IPS-NIHi7 (cell line): Measurements from ENCODE around the gene PSAPL1.
A peak's percentile ranks its signal among the peaks of the same experiment; 100 is the strongest.

Experiments used
- DNase-seq: peaks from one replicate; pipeline ENCODE4 v3.0.0; 2012; ENCODE audit warnings: mixed read lengths; ENCODE audit errors: extremely low spot score

The PSAPL1 gene

DNA sequence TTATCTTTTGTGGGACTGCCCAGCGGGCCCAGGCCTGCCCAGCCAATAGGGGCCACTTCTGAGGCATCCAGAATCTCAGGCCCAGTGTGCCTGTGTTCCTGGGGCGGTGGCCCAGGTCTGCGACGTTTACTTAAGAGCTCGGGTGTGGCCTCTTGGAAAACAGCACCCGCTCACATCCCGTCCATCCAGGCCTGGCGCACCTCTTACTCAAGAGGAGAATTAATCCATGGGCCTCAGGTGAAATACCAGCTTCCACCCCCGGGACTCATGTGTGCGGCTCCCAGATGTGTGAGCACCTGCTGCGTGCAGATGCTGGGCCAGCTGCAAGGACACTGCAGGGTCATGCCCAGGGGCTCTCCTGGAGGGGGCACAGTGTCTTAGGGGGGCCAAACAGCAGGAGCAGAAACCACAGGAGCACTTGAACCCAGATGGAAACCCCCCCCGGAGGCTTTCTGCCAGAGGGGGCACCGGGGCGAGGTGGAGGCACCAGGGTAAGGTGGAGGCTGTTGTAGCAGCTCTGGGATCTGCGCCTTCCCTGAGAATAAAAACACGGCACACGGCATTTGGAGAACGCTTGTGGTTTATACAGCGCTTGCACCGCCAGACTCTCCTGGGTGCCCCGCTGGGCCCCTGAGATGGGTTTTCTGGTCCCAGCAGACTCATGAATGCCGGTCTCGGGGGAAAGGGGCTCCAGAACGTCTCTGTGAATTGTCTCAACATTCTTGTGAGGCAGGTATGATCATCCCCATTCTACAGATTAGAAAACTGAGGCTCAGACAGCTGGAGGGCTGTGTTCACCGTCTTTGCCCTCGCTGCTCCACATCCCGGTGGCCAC lies 2.8 kb downstream of the PSAPL1 start:
- no peak for DNase-seq

DNA sequence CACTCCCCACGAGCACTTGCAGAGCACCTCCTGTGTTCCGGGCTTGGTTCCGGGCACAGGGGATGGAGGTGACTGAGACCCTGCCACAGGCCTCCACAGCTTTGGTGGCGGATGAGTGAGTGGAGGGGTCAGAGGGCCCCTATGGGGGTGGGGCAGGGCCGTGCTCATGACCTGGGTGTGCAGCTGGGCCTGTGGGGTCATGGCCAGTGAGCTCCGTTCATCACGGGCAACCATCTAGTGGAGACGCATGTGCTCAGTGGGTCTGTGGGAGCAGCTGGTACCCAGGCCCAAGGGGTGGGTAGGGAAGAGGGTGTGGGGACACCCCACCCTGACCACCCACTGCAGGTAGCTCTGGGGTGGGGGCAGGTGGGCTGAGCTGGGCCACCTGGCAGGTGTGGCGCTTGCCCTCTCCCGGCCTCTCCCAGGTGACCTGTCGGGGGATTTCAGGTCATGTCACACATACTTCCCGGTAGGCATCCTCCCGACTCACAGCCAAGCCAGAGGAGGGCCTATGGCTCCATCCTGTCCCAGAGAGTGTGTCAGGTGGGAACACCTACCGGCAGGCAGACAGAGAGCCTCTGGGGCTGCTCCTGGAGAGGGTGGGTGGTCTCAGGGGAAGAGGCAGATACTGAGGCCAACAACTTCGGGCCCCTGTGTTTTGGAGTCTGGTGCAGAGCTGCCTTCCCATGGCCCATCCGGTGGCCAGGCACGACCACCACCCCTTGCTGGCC lies 3.6 kb downstream of the PSAPL1 start:
- DNase-seq: no peak

DNA sequence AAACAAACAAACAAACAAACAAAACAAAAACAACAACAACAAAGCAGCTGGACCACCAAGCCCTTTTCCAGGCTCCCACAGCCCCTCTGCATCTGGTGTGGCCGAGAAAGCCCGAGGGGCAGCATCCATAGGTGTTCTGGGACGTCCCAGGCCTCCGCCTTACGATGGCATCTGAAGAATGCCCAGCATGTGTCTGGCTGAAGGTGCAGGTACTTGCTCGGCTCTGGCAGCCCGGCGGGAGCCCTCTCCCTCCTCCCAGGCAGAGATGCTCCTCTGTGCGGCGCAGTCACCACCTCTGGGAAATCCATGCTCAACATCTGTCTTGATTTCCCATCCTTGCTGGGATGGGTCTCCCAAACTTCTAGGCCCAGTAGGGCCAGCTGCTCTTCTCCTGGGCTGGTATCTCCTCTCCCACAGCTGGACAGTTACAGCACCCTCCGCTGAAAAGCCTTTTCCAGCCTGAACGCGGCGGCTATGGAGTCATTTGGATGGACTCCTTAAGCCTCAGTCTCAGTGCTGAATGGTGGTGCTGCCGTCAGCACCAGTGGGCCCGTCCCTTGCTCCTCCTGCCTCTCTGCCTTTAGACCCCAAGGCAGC lies 4.3 kb downstream of the PSAPL1 start:
- DNase-seq: peak; percentile 64

DNA sequence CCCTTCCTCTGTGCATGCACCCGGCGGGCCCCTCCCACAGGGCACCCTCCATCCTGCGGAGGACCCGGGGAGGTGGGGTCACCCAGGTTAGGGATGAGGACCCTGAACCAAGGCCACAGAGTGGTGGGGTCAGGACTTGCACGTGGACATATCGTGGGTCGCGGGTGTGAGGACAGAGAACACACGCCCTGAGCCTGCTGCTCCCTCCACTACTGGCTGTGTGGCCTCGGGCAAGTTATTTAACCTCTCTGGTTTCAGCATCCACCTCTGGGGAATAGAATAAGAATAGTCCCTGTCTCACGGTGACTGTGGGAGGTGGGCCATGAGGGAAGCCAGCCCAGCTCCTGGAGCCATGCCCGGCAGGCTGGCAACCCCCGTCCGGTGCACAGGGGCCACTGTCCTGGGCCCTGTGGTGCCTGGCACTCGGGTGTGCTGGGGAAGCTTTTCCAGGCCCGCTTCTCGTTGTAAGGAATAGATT lies 5.1 kb downstream of the PSAPL1 start:
- no peak for DNase-seq

DNA sequence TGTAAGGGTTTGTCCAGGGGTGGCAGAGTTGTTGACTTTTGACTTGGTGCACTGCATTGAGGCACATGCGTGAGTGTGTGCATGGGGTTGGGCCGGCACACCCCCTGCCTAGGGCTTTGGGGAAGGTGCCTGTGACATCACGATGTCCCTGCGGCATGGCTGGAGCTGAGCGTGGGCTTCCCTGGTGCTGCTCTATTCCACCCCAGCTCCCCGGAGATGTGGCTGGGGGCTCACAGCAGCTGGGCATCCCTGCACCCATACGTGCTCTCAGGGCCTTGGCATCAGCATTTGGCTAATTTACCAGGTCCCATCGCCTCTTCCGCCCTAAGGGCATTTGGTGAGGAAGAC lies 5.7 kb downstream of the PSAPL1 start:
- no peak for DNase-seq

DNA sequence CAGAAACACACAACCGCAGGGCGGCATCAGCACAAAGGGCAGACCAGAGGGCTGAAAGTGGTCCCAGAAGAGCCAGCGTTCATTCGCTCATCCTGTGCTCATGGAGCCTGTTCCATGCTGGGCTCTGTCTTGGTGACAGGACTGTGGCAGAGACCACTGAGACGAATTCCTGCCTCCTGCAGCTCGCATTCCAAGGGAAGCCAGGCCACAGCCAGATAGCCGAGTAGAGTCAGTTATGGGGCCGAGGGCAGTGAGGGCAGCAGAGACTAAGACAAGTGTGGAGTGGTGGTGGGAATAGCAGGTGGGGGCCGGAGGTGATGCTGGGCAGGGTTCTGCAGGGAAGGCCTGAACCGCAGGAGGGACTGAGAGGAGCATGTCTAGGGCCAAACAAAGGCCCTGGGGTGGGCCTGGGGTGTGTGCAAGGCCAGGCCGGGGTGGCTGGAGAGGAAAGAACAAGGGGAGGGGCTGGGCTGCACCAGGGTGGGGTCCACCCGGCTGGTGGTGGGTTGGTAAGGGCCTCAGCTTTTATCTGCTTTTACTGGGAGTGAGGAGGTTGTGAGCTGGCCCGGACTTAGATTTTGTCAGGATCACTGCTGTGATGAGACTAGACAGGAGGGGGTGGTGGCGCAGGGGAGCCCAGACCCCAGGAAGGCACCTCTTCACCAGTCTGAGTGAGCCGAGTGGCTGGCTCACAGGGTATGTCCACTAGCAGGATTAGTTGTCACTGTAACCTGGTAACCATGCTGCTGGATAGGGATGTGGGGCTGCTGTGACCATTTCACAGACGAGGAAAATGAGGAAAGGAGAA lies 6.3 kb downstream of the PSAPL1 start:
- DNase-seq: no peak

DNA sequence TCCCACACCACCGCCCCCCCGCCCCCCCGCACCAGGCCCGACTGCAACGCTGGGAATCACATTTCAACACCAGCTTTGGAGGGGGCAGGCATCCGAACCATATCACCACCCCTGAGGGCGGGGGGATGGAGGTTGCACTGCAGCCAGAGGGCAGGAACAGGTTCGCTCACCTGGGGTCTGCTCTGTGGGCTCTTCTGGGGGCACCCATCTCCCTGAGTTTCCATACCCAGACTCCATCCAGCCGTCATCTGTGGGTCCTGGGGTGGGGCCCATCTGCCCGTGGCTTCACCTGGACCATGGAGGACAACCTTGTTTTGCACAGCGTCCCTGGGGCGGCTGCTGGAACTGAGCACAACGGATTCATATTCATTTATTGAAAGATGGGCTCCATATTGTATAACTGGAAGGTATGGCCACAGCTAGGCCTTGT lies 6.9 kb downstream of the PSAPL1 start:
- no peak for DNase-seq

DNA sequence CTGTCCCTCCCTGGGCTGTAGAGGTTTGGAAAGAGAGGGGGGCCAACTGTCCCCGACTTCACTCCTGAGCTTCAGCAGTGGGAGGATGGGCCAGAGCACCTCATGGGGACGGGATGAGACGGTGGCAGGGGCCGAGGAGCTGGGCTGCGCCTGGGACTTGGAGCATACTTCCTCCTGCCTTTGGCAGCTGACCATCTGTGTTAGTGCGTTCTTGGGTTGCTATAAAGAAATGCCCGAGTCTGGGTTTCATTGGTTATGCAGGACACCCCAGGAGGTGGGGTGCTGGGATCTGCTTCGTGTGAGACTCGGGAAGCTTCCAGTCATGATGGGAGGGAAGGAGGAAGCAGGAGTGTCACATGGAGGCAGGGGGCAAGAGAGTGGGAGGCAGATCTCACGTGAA lies 7.4 kb downstream of the PSAPL1 start:
- DNase-seq: no peak

DNA sequence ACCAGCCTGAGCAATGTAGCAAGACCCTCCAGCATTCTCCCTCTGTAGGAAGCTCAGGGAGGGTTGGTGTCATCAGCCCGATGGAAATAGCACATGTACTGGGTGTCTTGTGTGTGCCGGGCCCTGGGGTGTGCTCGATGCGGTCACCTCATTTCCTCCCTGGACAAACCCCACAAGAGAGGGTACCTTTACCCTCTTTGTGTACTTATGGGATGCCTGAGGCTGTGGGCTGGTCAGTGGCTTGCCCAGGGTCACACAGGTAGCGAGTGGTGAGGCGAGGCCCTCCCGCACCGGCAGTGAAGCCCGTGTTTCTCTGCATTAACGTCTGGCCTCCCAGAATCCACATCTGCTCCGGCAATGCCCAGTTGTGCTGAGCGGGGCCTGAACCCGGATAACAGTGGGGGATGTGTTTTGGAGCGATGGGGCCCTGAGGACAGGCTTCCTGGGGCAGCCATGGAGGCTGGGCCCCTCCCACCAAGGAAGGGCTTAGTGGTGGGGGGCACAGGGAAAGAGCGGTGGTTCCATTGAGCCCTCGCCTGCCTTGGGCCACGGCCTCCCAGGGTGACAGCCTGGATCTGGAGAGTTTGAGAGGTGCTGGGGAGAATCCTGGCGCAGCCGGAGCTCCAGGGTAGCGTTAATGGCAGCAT lies 8.1 kb downstream of the PSAPL1 start:
- no peak for DNase-seq

DNA sequence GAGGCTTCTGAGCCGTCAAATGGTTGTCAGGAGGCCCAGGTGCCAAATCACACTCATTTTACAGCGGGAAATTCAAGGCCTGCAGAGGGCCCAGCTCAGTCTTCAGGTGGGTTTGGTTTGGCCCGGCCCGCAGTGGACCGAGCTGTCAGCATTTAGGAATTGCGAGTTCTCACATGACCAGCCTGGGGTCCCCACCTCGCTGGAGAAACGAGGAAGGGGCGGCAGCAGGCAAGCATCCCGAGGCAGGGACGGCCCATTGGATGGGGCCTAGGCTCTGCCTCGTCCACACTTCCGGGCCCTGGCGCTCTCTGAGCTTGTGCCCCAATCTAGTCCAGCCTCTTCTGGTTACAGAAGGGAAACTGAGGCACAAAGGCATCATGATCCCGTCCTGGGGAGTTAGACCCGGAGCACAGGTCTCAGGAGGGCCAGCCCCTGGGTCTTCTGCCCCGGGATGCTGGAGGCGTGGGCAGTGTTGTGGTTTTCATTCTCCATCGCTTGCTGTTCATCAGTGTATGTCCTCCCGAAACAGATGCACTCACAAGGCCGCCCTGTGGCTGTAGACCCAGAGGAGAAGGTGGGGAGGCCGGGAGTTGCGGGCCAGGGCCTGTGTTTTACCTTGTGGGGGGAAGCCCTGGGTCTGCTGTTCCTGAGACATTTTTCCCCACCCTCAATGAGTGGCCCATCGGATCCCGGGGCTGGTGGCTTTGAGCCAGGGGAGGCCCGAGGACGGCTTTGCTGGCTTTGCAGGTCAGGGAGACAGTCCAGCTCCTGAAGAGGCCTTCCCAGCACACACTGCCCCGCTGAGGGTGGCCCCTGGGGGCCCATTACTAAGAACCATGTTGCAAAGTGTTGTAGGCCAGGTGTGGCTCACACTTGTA lies 8.9 kb downstream of the PSAPL1 start:
- DNase-seq: no peak

DNA sequence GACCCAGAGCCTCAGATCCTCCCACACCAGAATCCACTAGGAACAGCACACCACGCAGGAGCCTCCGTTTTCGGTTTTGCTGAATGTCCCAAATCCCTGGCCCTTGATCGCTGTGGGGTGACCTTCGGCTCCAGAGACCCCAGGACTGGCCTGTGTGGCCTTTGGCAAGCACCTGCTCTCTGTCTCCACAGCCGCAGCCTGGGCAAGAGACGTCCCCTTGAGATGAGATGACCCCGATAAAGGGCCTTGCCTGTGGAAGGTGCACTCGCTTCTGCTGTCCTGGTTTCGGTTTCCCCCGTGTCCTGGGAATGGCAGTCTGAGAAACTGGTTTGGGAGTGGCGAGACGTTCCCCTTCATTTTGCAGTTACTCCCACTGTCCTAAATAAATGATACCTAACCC lies 9.6 kb downstream of the PSAPL1 start:
- no peak for DNase-seq

DNA sequence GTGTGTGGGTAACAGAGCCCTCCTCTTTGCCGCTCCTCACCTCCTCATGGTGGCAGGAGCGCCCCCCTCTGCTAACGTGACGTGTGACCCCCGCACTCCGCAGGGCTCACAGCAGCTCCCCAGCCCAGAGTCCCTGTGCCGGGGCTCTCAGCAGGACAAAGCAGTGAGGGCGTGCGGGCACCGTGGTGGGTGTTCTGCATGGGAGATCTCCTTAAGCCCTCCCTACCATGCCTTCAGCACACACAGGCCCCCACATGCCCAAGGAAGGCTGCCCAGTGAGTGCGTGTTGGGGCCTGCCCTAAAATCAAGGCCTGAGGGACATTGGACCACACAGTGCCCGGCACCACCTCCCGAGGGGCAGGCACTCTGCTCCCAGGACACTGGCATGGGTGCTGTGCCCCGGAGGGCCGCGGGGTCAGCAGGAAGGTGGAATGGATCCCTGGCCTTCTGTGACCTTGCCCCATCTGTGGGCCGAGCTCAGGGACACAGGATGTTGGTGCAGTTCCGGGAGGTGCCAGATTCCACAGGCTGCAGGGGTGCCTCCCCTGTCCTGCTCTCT lies 10.1 kb downstream of the PSAPL1 start:
- DNase-seq: no peak

DNA sequence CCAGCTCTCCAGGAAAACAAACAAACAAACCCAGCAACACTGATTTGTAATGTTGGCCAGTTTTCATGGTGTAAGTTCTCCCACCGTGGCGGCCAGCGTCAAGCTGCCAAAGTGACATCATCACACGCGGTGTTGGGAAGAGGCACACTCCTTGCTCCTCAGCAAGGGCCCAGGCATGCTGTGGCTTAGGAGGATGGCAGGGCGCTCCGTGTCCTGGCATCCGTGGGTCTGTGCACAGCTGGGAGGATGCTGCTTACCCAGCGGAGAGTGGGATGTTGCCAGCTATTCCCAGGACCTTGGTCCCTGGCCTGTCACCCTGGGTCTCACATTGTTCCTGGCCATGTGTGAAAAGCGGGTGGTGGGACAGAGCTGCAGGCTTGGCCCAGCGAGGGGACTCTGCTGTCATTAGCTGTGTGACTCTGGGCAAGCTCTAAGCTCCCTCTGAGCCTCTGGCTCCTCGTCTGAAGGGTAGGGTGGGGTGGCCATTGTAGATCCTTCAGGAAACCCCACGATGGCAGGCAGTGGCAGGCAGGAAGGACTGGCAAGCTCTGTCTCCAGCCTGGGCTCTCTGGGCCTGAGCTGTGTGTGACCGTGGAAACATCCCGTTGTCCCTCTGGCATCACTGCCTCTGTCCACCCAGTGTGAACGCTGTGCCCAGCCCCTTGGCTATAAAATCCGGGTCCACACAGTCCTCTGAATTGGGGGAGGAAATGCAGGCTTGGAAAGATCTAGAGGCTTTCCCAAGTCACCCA lies 10.8 kb downstream of the PSAPL1 start:
- DNase-seq: no peak

DNA sequence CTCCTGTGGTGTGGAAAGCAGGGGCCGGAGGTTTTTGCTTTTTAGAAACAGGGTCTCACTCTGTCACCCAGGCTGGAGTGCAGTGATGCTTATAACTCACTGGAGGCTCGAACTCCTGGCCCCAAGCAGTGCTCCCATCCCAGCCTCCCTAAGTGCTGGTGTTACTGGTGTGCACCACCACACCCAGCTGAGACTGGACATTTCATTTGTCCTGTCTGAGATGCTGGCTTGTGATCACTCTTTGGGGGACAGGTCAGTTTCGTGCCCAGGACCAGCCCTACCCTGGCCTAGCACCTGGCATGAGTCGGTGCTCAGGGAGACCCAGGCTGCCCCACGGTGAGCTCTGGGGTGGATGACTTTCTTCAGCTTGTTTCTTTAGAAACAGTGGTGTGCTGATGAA lies 11.3 kb downstream of the PSAPL1 start:
- DNase-seq: no peak

DNA sequence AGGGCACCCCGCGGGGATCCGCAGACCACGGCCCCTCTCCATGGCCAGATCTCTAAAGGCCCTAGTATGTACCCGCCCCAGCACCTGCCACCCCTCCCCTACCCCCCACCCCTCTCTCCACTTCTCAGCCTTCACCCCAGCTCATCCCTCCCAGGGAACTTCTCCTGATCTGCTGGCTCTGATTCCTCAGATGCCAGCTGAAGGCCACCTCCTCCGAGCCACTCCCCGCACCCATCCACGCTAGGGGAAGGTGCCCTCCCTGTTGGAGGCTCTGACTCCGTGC lies 11.9 kb downstream of the PSAPL1 start:
- DNase-seq: no peak

DNA sequence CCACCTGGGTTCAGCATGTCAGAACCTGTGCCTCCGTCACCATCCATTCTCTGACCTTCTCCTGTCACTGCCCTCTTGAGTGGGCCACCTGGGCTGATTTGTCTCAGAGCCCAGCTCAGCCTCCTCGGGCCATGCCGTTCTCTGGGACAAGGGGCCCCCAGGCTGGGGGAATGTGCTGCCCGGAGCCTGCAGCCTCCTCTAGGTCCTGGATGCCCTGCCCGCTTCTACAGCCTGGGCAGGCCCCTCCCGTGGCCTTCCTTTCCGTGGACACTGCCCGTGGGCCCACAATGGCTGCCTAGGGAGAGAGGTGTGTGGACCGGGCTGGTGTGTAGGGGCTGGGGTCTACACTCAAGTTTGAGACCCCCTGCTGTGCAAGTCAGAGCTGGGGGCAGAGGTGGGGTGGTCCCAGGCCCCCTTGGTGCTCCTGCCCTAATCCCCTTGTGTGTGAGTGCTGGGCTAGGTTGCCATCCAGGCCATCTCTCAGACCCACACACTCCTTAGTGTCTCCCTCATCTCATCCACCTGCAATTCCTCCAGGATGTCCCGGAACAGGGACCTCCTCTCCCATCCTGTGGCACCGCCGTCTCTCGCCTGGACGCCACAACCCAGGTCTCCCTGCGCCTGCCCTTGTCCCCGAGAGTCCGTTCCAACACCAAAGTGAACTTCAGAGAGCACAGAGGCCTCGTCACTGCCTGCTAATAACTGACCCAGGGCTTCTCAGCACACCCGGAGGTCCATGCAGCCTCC lies 12.4 kb downstream of the PSAPL1 start:
- DNase-seq: no peak

DNA sequence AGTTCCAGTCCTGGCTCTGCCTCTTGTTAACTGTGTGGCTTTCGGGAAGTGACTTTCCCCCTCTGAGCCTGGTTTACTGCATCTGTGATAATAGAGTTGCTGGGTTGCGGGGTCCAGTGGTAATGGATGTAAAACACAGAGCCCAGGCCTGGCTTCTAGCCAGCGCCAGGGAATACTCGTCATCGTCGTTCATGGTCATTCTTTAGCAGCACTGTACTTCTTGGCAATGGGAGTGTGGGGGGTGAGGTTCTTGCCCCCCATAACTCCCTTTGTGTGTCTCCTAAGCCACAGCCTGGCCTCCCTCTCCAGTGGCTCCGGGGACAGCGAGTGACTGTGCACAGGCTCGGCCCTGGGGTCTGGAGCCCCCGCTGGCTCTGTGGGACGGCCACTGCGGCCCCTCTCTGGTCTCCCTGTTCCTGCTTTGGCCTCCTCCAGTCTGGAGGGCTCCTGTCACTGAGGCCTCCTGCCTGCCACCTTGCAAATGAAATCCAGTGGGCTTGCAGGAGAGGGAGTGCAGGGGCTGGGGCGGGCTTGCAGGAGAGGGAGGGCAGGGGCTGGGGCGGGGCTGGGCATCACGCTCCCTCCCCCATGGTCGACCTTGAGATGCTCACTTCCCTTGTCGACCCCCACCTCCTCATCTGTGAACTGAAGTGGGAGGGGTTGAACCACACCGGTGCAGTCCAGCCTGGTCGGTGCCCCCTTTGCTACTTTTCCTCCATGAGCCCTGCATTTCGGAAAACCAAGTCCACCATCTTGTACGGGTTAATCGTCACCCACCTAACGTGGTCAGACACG lies 13.2 kb downstream of the PSAPL1 start:
- no peak for DNase-seq

DNA sequence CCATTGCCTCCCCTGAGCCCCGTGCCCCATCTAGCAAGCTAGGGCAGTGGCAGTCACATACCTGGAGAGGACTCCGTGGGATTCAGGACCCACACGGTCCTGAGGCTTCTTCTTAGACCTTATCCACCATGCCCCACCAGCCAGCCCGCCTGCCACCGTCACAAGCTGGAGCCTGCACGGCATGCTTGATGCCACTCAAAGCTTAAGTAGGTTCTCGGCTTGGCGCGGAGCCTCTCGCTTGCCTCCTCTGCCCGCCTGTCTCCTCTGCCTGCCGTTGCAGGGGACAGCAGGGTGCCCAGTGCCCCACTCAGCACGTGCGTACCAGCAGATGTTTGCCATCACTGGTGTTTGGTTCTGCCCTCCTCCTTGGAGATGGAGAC lies 14.1 kb downstream of the PSAPL1 start:
- no peak for DNase-seq
